Stimulated activated CD8-positive, alpha-beta memory T cell treated with anti-CD3 and anti-CD28 coated beads, Interleukin-4, amount 100 ng/mL, for 48 hours (primary cell): Measurements from ENCODE around the gene VOPP1.

Experiments used
- DNase-seq: peaks from one replicate; pipeline ENCODE4 v3.0.0-alpha.2; 2020

The VOPP1 gene

DNA sequence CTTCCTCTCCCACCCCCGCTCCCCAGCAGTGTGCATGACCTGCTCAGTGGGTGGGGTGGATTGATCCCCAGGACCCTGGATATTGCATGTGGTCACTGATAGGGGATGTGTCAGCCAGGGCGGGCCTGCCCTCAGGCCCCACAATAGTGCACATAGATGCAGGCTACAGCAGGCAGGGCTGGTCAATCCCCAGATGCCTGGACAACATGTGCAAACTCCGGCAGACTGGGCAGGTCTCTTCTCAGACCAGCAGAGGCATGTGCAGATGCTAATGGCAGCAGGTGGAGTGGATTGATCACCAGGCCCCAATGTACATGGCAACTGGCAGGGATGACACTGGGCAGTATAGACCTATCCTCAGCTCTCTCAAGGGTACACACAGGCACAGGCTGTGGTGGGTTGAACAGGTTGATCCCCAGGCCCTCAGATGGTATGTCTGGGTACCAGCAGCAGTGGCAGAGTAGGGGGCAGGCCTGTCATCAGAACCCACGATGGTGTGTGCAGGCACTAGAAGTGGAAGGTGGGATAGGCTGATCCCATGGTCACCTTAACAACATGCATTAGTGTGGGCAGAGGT is 108.5 kb downstream of the VOPP1 start:
- peak; percentile 16 for DNase-seq

DNA sequence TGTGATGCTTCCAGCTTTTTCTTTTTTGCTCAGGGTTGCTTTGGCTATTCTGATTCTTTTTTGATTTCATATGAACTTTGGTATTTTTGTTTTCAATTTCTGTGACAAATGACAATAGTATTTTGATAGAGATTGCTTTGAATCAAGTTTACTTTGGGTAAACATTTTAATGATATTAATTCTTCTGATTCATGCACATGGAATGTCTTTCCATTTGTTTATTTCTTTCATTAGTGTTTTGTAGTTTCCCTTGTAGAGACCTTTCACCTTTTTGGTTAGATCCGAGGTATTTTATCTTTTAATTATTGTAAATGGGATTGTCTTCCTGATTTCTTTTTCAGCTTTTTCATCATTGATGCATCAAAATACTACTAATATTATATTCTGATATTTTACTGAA is 114.0 kb downstream of the VOPP1 start:
- no peak for DNase-seq

DNA sequence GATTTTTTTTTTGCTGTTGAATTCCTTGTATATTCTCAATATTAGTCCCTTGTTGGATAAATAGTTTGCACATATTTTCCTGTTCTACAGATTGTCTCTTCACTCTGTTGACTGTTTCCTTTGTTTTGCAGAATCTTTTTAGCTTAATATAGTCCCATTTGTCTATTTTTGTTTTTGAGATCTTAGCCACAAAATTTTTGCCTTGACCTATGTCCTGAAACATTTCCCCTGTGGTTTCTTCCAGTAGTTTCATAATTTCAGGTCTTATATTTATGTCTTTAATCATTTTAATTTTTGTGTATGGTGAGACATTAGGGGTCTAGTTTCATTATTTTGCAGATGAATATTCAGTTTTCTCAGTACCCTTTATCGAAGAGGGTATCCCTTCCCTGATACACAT is 114.5 kb downstream of the VOPP1 start:
- DNase-seq = no peak

GRCh38 chr7:55452971-55453370 is 119.3 kb downstream of the VOPP1 start:
- no peak for DNase-seq

DNA sequence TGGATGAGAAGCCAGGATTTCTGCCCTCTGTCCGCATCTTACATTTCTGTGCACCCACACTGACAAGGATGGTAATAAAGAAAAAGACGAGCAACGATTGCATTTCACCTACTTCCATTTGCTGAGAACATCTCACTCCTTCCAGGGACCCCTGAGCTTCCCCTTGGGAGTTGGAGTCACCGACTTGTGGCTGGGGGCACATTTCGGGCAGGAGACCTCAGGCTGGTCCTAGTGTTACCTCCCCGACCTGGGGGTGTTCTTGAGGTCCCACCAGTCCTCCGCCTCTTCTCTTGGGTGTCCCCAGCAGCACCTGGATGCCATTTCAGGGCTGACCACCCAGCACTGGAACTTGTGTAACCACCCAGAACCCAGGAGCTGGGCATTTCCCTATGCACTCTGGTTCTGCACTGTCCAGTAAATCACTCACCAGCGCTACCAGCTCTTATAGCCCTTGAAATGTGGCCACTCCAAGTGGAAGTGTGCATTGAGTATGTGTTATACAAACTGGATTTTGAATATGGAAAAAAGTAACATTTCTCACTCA is 122.2 kb downstream of the VOPP1 start:
- DNase-seq = peak; percentile 14

DNA sequence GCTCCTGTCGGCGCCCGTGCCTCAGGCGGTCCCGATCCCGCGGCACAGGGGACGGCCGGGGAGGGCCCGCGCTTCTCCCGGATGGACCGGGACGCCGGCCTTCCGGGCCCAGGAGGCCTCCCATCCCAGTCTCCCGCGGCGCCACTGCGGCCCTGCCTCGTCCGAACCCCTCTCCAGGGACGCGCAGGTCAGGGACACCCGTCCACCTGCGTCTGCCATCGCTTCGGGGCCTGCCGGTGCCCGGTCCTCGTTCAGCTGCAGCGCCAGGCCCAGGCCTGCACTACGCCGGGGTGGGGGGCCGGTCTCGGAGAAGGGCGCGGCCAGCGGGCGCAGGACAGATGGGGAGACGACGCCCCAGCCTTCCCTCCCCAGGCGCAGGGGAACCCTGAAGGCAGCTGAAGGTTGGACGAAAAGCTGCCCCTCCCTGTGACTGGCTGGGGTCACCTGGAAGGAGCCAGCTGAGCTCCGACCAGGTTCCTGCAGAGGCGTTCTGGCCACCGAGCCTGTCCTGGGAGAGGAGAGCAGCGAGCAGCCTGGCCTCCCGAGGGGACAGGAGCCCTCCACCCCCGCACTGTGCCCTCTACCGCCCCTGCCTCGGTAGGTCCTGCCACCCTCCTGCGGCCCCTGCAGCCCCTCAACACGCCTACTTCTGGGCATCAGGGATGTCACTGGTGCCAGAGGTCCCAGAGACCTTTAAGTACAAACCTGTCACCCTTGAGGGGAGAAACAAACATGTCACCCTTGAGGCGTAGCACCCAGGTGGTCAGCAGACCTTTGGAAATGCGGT is 122.9 kb downstream of the VOPP1 start:
- DNase-seq = peak; percentile 17

GRCh38 chr7:55448526-55448925 is 123.8 kb downstream of the VOPP1 start:
- DNase-seq = peak; percentile 11

DNA sequence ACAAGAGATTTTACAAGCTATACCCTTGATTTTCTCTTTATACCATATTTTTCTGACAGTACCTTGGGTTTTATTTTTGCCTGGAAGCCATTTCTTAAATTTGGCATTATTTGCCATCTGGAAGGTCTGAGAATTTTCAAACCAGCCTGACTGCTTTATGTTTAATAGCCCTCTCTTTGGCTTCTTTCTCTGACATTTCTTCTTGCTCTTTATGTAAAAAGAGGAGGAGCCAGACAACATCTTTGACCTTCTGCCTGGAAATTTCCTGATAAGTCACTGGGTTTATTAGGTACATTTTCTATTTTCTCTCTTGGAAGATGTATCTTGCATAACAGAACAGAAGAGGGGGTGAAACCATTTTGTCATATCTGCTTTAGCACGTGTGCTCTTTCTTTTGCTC is 127.5 kb downstream of the VOPP1 start:
- no peak for DNase-seq

GRCh38 chr7:55441774-55442522 is 130.4 kb downstream of the VOPP1 start:
- DNase-seq = no peak

DNA sequence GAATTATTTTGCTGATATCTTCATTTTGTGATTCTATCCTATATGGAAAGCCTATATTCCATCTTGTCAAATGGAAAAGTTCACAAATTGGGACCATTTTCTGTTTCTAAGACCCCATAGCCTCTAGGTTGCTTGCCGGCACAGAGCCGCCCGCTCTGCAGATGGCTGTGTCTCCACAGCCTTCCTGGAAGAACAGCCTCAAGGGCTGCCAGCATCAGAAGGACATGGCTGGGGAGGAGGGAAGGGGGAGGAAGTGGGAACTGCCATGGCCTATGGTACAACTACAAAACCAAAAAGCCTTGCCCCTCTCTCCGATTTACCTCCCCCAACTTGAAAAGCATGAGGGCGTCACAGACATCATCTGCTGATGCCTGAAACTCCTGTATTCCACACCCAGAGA is 131.3 kb downstream of the VOPP1 start:
- no peak for DNase-seq

DNA sequence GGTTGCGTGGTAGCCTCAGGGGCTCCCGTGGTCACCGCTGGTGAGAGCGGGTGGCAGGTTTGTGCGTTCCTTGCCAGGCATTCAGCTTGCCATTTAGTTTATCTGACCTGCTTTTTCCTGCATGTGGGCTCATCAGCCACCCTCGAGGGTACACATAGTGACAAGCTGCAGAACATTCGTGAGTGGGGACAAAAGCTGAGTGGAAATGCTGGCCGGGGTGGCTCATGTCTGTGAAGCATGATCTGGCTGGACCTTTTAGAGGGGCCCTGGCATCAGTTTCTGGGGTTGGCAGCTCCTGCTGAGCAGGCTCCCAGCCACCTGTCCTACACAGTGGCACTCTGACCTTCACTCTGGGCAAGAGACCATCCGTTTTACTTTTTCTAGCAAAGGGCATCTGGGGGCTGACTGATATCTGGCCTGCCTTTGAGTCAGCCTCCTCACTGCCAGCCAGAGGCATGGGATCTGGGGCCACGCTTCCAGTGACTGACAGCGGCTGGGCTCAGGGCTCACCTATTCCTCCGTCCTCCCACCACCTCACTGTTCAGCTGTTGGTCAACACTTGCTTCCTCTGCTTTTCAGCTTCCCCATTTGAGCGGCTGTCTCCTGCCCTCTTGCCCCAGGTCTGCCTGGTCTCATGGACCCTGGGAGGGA is 132.1 kb downstream of the VOPP1 start:
- DNase-seq = no peak

GRCh38 chr7:55439627-55440026 is 132.7 kb downstream of the VOPP1 start:
- no peak for DNase-seq

DNA sequence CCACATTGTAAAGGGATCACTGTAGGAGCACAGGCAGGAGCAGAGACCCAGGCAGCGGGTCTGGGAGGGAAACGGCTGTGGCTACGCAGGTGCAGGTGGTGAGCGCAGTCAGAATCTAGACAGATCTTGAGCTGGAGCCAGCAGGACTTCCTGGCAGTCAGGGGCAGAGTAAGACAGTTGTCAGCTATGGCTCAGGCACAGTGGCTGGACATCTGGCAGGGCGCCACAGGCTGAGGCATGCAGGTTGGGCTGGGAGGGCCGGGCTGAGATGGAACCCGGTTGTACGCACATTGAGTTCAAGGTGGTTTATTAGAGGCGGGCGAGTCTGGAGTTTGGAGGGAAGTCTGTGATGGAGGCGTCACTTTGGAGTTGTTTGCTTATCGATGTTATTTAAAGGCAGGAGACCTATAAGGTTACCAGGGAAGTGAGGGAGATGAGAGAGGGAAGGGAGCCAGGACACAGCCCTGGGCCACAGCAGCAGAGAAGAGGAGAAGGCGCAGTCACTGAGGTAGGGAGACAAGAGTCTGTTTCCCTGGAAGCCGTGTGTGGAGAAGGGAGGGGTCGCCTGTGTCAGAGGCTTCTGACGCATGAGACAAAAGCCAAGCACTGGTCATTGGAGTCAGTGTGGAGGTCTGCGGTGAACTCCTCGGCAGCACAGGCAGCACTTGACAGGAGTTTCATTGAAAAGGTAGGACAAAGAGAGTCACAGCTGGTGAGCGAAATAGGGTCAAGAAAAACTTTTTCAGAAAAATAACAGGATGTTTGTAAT is 133.4 kb downstream of the VOPP1 start:
- DNase-seq = no peak

- DNase-seq = no peak
Measured at GRCh38 chr7:55438085-55438756, 134.1 kb downstream of the VOPP1 start.

- no peak for DNase-seq
Measured at GRCh38 chr7:55437375-55437774, 134.9 kb downstream of the VOPP1 start.

GRCh38 chr7:55436457-55436856 is 135.8 kb downstream of the VOPP1 start:
- DNase-seq = no peak

- DNase-seq = no peak
Measured at GRCh38 chr7:55435466-55435865, 136.8 kb downstream of the VOPP1 start.

DNA sequence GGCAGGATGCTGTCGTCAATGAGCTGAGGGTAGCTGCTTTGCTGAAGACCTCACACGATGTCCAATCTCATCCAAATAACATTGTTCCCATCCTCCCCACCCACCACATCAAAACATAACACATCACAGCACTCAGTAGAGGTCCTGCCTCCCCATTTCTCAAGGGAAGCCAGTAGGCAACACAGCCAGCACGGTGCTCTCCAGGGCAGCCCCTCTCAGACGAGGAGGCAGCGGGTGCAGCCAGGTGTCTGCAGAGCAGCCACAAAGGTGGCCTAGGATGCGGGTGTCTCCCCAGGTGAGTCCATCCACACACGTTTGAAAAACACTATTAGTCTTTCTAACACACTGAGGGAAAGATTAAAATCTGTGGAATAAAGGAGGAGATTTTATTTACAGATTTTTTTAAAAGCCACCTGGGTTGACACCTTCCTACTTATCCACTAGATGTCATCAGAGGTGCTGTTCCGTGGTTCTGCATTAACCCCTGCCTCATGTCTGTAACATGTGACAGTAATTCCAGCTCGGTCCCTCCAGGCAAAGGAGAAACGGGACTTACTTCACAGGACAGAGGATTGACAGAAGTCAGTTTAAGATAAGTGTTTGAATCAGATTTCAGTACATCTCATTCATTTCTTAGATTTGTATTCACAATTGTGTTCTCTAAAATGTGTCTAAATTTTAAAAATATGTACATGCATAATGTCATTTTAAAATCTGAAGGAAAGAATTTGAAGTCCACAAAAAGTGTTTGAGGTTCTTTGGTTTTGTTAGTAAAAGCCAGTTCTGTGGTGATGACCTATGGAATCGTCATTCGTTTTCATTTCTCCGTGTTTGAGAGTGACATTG is 139.1 kb downstream of the VOPP1 start:
- no peak for DNase-seq

- DNase-seq = no peak
Measured at GRCh38 chr7:55432506-55432905, 139.8 kb downstream of the VOPP1 start.

DNA sequence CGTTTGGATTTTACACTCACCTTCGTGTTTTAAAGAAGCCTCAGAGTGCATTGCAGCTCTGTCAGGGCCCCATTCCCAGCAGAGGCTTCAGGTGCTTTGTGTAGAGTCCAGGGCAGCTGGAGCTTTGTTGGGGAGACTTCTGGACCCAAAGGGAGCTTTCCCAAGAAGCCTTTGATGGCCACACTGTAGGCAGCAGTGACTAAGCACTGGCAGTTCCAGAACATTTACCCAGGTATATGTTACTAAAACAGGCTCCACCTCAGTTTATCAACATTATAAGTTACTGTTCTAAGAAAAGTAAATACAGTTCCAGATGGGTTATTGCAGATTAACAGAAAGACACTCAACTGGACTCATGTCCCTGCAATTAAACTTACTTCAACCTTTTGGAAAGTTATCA is 140.4 kb downstream of the VOPP1 start:
- DNase-seq = no peak
